IMR-90 (cell line): ENCODE measurements around the gene GMPPB. TPM values are rescaled to one million over a fixed set of nuclear protein-coding genes. Genes with fewer than 3 reads are reported as not detected.

Experiments
- ATAC-seq: fragments of 200-7000 bp; cut with Tn5 transposase; 2 replicates; pipeline ENCODE4 v1.9.1; 2020; ENCODE audit warnings: low read depth, mild to moderate bottlenecking, moderate library complexity
- BruUV-seq: library from RNA; stranded (reverse); fragments of 400-500 nt; replicated peaks from 2 replicates; lab custom pipeline; 2021; lab: Mats Ljungman, UMichigan
- CTCF ChIA-PET: fragments of 300-600 bp; formaldehyde crosslinking; extraction: SDS; loops from one replicate; lab custom pipeline; 2021; ENCODE audit warnings: antibody characterized with exemption; lab: Yijun Ruan, JAX
- POLR2A ChIA-PET: fragments of 300-600 bp; sonication (Branson Sonifier 250); formaldehyde crosslinking; loops from one replicate; lab custom pipeline; 2022; ENCODE audit warnings: antibody characterized with exemption; ENCODE audit not compliant: unreplicated experiment; lab: Charles Lee
- DNase-seq: peaks from one replicate; pipeline ENCODE4 v3.0.0; 2013
- H2AFZ ChIP-seq: replicated peaks from 2 replicates; pipeline ENCODE3; 2013; ENCODE audit warnings: low read length, mild to moderate bottlenecking; ENCODE audit not compliant: poor library complexity
- H2AK5ac ChIP-seq: 2 replicates; pipeline ENCODE4 v1.6.1; 2013; ENCODE audit warnings: low read depth, low read length, inconsistent platforms
- H2AK9ac ChIP-seq: replicated peaks from 2 replicates; pipeline ENCODE3; 2013; ENCODE audit warnings: mild to moderate bottlenecking, low read depth, low read length, moderate library complexity; ENCODE audit not compliant: poor library complexity
- H2BK120ac ChIP-seq: 2 replicates; pipeline ENCODE4 v1.6.1; 2013; ENCODE audit warnings: low read depth, low read length, inconsistent platforms
- H2BK15ac ChIP-seq: 3 replicates; pipeline ENCODE4 v1.6.1; 2013; ENCODE audit warnings: low read depth, low read length, inconsistent platforms
- H2BK20ac ChIP-seq: 2 replicates; pipeline ENCODE4 v1.6.1; 2013; ENCODE audit warnings: low read depth, mild to moderate bottlenecking, inconsistent platforms, low read length, moderate library complexity
- H2BK5ac ChIP-seq: 2 replicates; pipeline ENCODE4 v1.6.1; 2013; ENCODE audit warnings: mild to moderate bottlenecking, low read depth, low read length, inconsistent platforms; ENCODE audit not compliant: poor library complexity, severe bottlenecking
- H3K14ac ChIP-seq: replicated peaks from 2 replicates; pipeline ENCODE4 v1.6.1; 2013; ENCODE audit warnings: low read depth, low read length, inconsistent platforms
- H3K18ac ChIP-seq: 2 replicates; pipeline ENCODE4 v1.6.1; 2013; ENCODE audit warnings: low read depth, low read length, control low read depth
- H3K23ac ChIP-seq: 2 replicates; pipeline ENCODE4 v1.6.1; 2013; ENCODE audit warnings: low read depth, low read length, inconsistent platforms
- H3K27ac ChIP-seq: 2 replicates; pipeline ENCODE4 v1.5.1; 2013; ENCODE audit warnings: mild to moderate bottlenecking, control low read depth, low read length; ENCODE audit not compliant: insufficient read depth
- H3K27me3 ChIP-seq: 2 replicates; pipeline ENCODE4 v1.6.1; 2013; ENCODE audit warnings: low read length; ENCODE audit not compliant: control insufficient read depth, insufficient read depth
- H3K36me3 ChIP-seq: 2 replicates; pipeline ENCODE4 v1.6.1; 2013; ENCODE audit warnings: low read length, mixed read lengths; ENCODE audit not compliant: control insufficient read depth, insufficient read depth
- H3K4ac ChIP-seq: 2 replicates; pipeline ENCODE4 v1.6.1; 2013; ENCODE audit warnings: low read depth, low read length, inconsistent platforms
- H3K4me1 ChIP-seq: 2 replicates; pipeline ENCODE4 v1.6.1; 2013; ENCODE audit warnings: low read length, mixed read lengths; ENCODE audit not compliant: control insufficient read depth, insufficient read depth
- H3K4me2 ChIP-seq: 2 replicates; pipeline ENCODE4 v1.6.1; 2013; ENCODE audit warnings: low read depth, mild to moderate bottlenecking, control low read depth, low read length, moderate library complexity
- H3K4me3 ChIP-seq: 2 replicates; pipeline ENCODE4 v1.5.1; 2013; ENCODE audit warnings: low read depth, mild to moderate bottlenecking, control low read depth, low read length, moderate library complexity; ENCODE audit not compliant: insufficient read depth
- H3K56ac ChIP-seq: 2 replicates; pipeline ENCODE4 v1.6.1; 2013; ENCODE audit warnings: low read length, inconsistent platforms; ENCODE audit not compliant: insufficient read depth; ENCODE audit errors: extremely low read depth
- H3K79me1 ChIP-seq, 2 experiments: 2 replicates each; pipeline ENCODE4 v1.6.1; 2013; ENCODE audit warnings: low read length in 2 of 2, inconsistent platforms in 1 of 2, low read depth in 1 of 2
- H3K9ac ChIP-seq: 2 replicates; pipeline ENCODE4 v1.6.1; 2013; ENCODE audit warnings: low read depth, low read length, control low read depth
- H3K9me1 ChIP-seq: 2 replicates; pipeline ENCODE4 v1.6.1; 2013; ENCODE audit warnings: low read length, inconsistent platforms; ENCODE audit not compliant: insufficient read depth
- H3K9me3 ChIP-seq: 2 replicates; pipeline ENCODE4 v1.6.1; 2013; ENCODE audit warnings: low read length; ENCODE audit not compliant: control insufficient read depth, insufficient read depth
- H4K20me1 ChIP-seq: 2 replicates; pipeline ENCODE4 v1.6.1; 2013; ENCODE audit warnings: low read length, inconsistent platforms; ENCODE audit not compliant: insufficient read depth
- H4K5ac ChIP-seq: 2 replicates; pipeline ENCODE4 v1.6.1; 2013; ENCODE audit warnings: mild to moderate bottlenecking, low read depth, low read length, control low read depth
- H4K8ac ChIP-seq, 2 experiments: 2 replicates each; pipeline ENCODE4 v1.6.1; 2013; ENCODE audit warnings: low read depth in 2 of 2, low read length in 2 of 2, control low read depth in 1 of 2, inconsistent platforms in 1 of 2
- H4K91ac ChIP-seq: 2 replicates; pipeline ENCODE4 v1.6.1; 2013; ENCODE audit warnings: low read depth, low read length, inconsistent platforms; ENCODE audit not compliant: insufficient read depth
- BHLHE40 ChIP-seq: fragments of 150-350 bp; IDR thresholded peaks from 2 replicates; pipeline ENCODE4 v1.6.1; 2016; ENCODE audit warnings: mild to moderate bottlenecking, low read depth, low read length
- CEBPB ChIP-seq: IDR thresholded peaks from 2 replicates; pipeline ENCODE4 v1.6.1; 2012; ENCODE audit warnings: low read depth, low read length, improper control_type of control experiment
- NFE2L2 ChIP-seq: fragments of 150-350 bp; IDR thresholded peaks from 2 replicates; pipeline ENCODE4 v1.6.1; 2016; ENCODE audit warnings: low read depth, mild to moderate bottlenecking, low read length
- SMC3 ChIP-seq: fragments of 150-350 bp; IDR thresholded peaks from 2 replicates; pipeline ENCODE4 v1.6.1; 2016; ENCODE audit warnings: low read depth, mild to moderate bottlenecking, antibody characterized with exemption, low read length, moderate library complexity
- WGBS, 2 experiments: methylation state at CpG; one replicate each; pipeline versions ENCODE4 v1.1.5 to v1.1.7; 2013; ENCODE audit warnings: missing lambda C conversion rate in 2 of 2; ENCODE audit not compliant: insufficient read length in 1 of 2; ENCODE audit errors: extremely low coverage in 2 of 2; 5-methylcytosine and 5-hydroxymethylcytosine counted together
- dilution Hi-C: fragments of 300-500 bp; cut with HindIII; formaldehyde crosslinking; loops from one replicate; pipeline ENCODE4 v1.14.3; 2018; ENCODE audit warnings: low sequenced_read_pairs; ENCODE audit not compliant: unreplicated experiment
- in situ Hi-C: fragments of 300-500 bp; cut with MboI; formaldehyde crosslinking; loops from 3 replicates; pipeline ENCODE4 v1.14.3; 2019; ENCODE audit warnings: low sequenced_read_pairs, inconsistent platforms, mixed read lengths
- intact Hi-C: fragments of 100-400 bp; cut with micrococcal nuclease; formaldehyde crosslinking; loops from 2 replicates; pipeline ENCODE4 v1.10.0; 2022
- polyA plus RNA-seq, 3 experiments: library from polyadenylated mRNA; depleted of rRNA; stranded (reverse); fragments of >200 nt; gene quantifications; 2 replicates each; pipeline ENCODE4 v1.2.3, GENCODE V29; 2012; ENCODE audit warnings: low replicate concordance in 1 of 3
- total RNA-seq: library from RNA; depleted of rRNA; stranded (reverse); fragments of >200 nt; gene quantifications from 2 replicates; pipeline ENCODE4 v1.2.3, GENCODE V29; 2012
- TF ChIP-seq, protein P1 (sequence below): conservative IDR thresholded peaks from 2 replicates; pipeline ENCODE4 v1.5.1; 2012; ENCODE audit warnings: mild to moderate bottlenecking, low read depth, low read length, improper control_type of control experiment

GMPPB gene
- total and polyA plus RNA-seq, 2 of the 4 experiments (the other 2 are of a cell fraction), result 27.9 to 37.3 TPM

DNA sequence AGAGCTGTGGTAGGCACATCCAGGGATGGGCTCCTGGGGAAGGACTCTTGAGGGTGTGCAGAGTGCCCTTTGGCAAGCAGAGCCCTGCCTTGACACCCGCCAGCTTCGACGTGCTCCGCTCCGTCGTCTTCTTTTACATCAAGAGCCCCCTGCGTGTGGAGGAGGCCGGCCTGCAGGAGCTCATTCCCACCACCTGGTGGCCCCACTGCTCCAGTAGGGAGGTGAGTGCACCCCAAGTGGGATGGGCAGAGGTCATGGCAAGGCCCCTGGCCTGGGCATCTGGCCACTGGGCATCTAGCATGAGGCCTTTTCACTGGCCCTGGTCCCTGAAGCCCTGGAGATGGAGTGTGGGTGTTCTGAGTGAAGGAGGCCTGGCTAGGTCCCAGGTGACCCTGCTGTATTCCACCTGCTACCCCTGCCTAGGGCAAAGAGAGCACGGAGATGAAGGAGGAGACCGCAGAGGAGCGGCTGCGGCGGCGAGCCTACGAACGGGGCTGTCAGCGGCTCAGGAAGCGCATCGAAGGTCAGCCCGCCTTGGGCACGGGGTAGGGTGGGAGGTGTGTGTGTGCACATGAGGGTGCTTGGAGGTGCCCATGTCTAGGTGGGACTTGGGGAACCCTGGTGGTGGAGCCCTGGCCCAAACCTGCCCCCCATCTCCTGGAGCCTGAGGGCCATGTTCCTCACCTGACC, 22.2 kb downstream of the GMPPB start:
- Histone ChIP-seq H3K9me3 (no peaks in the 10 kb centered on the region), H3K27me3 (no peaks in the 10 kb centered on the region), H3K23ac (no peak overlapping the region), H2BK20ac (no peak overlapping the region), H3K4me1 (no peaks in the 10 kb centered on the region), H2AK9ac (peak overlapping the region; percentile 42), H3K56ac (no peak overlapping the region), H2BK15ac (no peak overlapping the region), H4K91ac (no peak overlapping the region), H4K20me1 (peaks cover 7% of the 10 kb centered on the region; the same call in 1 of the 2 replicates), H2AFZ (no peak overlapping the region), H3K36me3 (peaks cover 51% of the 10 kb centered on the region), H4K8ac (no peak overlapping the region), H3K27ac (no peak overlapping the region), H2BK5ac (no peak overlapping the region), H4K5ac (no peak overlapping the region), H3K9me1 (no peaks in the 10 kb centered on the region), H3K4me2 (no peak overlapping the region), H2BK120ac (no peak overlapping the region), H2AK5ac (no peak overlapping the region), H3K18ac (no peak overlapping the region), H3K9ac (no peak overlapping the region), H3K14ac (no peak overlapping the region), H3K4ac (no peak overlapping the region), H3K79me1 (no peaks in the 10 kb centered on the region), H3K4me3 (no peak overlapping the region)
- ChIA-PET POLR2A (no interaction called here), CTCF (interaction anchor here (0.9 to 2.2 kb wide), 4 partner anchors 8 to 162 kb away, joined by 3 to 11 read pairs (median 4); partner anchors contain the start of gene INKA1)
- ATAC-seq, result no peak
- dilution Hi-C loops (no loop called here), intact Hi-C loops (loop anchor here (10.0 kb wide), 1 partner anchor 393 kb away; no protein-coding TSS in a partner anchor), in situ Hi-C loops (loop anchor here (5.0 kb wide), 2 partner anchors 141 to 206 kb away; no protein-coding TSS in a partner anchor)
- TF ChIP-seq, protein P1, sequence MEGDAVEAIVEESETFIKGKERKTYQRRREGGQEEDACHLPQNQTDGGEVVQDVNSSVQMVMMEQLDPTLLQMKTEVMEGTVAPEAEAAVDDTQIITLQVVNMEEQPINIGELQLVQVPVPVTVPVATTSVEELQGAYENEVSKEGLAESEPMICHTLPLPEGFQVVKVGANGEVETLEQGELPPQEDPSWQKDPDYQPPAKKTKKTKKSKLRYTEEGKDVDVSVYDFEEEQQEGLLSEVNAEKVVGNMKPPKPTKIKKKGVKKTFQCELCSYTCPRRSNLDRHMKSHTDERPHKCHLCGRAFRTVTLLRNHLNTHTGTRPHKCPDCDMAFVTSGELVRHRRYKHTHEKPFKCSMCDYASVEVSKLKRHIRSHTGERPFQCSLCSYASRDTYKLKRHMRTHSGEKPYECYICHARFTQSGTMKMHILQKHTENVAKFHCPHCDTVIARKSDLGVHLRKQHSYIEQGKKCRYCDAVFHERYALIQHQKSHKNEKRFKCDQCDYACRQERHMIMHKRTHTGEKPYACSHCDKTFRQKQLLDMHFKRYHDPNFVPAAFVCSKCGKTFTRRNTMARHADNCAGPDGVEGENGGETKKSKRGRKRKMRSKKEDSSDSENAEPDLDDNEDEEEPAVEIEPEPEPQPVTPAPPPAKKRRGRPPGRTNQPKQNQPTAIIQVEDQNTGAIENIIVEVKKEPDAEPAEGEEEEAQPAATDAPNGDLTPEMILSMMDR, result peak; percentile 53
- 0 out of 2 replicates have a peak, but pooled peaks have one; percentile 13 for TF ChIP-seq SMC3
- no peak for TF ChIP-seq CEBPB
- TF ChIP-seq NFE2L2, result no peak
- no peak for TF ChIP-seq BHLHE40
- no peak for DNase-seq
- BruUV-seq, result no TSS peak
- no CpG with 5 or more reads among the region's 21 CpGs for WGBS, 2 experiments
